ENCODE measurements around the gene GOT1. TPM values are rescaled to one million over a fixed set of nuclear protein-coding genes. Genes with fewer than 3 reads are reported as not detected.

Gene GOT1
- polyA plus RNA-seq, 1 donor from 2014 or later = 24.0 TPM

- no peak overlapping the region for H3K4me3 Mint-ChIP-seq
- peaks cover 0 to 3% (median 0%) of the 10 kb centered on the region in 3 donors for H3K4me1 Mint-ChIP-seq
- H3K36me3 Mint-ChIP-seq = no peaks in the 10 kb centered on the region
- H3K9me3 Mint-ChIP-seq = no peaks in the 10 kb centered on the region
- H3K27ac Mint-ChIP-seq = peak overlapping the region in 1 of 3 donors; percentile 7
- no peaks in the 10 kb centered on the region for H3K27me3 Mint-ChIP-seq
Observed at GRCh38 chr10:99394761-99395386, 35.5 kb downstream of the GOT1 start.

- no peaks in the 10 kb centered on the region for H3K27me3 Mint-ChIP-seq
- no peak overlapping the region for H3K4me3 Mint-ChIP-seq
- H3K4me1 Mint-ChIP-seq = peaks cover 0 to 3% (median 0%) of the 10 kb centered on the region in 3 donors
- H3K27ac Mint-ChIP-seq = no peak overlapping the region
- H3K36me3 Mint-ChIP-seq = no peaks in the 10 kb centered on the region
- H3K9me3 Mint-ChIP-seq = no peaks in the 10 kb centered on the region
Observed at GRCh38 chr10:99394256-99394655, 36.2 kb downstream of the GOT1 start.

- Mint-ChIP-seq H3K4me3 (no peak overlapping the region), H3K36me3 (no peaks in the 10 kb centered on the region), H3K4me1 (peaks cover 0 to 3% (median 0%) of the 10 kb centered on the region in 3 donors), H3K27ac (no peak overlapping the region), H3K9me3 (no peaks in the 10 kb centered on the region), H3K27me3 (peaks cover 2% of the 10 kb centered on the region)
Observed at GRCh38 chr10:99393683-99394082, 36.7 kb downstream of the GOT1 start.

- Mint-ChIP-seq H3K36me3 (no peaks in the 10 kb centered on the region), H3K27ac (no peak overlapping the region), H3K4me3 (no peak overlapping the region), H3K4me1 (peaks cover 0 to 3% (median 0%) of the 10 kb centered on the region in 3 donors), H3K9me3 (no peaks in the 10 kb centered on the region), H3K27me3 (peaks cover 2% of the 10 kb centered on the region)
Observed at GRCh38 chr10:99393036-99393435, 37.4 kb downstream of the GOT1 start.

- Mint-ChIP-seq H3K4me3 (no peak overlapping the region), H3K27me3 (peaks cover 2% of the 10 kb centered on the region), H3K36me3 (no peaks in the 10 kb centered on the region), H3K27ac (no peak overlapping the region), H3K9me3 (no peaks in the 10 kb centered on the region), H3K4me1 (peaks cover 0 to 3% (median 0%) of the 10 kb centered on the region in 3 donors)
Observed at GRCh38 chr10:99391346-99391745, 39.1 kb downstream of the GOT1 start.

- peaks cover 0 to 3% (median 0%) of the 10 kb centered on the region in 3 donors for H3K4me1 Mint-ChIP-seq
- H3K4me3 Mint-ChIP-seq = no peak overlapping the region
- H3K27me3 Mint-ChIP-seq = peaks cover 5% of the 10 kb centered on the region
- no peak overlapping the region for H3K27ac Mint-ChIP-seq
- H3K9me3 Mint-ChIP-seq = no peaks in the 10 kb centered on the region
- H3K36me3 Mint-ChIP-seq = no peaks in the 10 kb centered on the region
Observed at GRCh38 chr10:99389729-99390480, 40.5 kb downstream of the GOT1 start.

- H3K4me3 Mint-ChIP-seq = no peak overlapping the region
- peaks cover 0 to 2% (median 0%) of the 10 kb centered on the region in 3 donors for H3K4me1 Mint-ChIP-seq
- no peaks in the 10 kb centered on the region for H3K9me3 Mint-ChIP-seq
- peak overlapping the region in 1 of 3 donors; percentile 35 for H3K27ac Mint-ChIP-seq
- H3K27me3 Mint-ChIP-seq = peaks cover 7% of the 10 kb centered on the region
- H3K36me3 Mint-ChIP-seq = no peaks in the 10 kb centered on the region
Observed at GRCh38 chr10:99387541-99387940, 42.9 kb downstream of the GOT1 start.

GRCh38 chr10:99387071-99387470, 43.4 kb downstream of the GOT1 start:
- H3K4me3 Mint-ChIP-seq = no peak overlapping the region

GRCh38 chr10:99382176-99382575, 48.2 kb downstream of the GOT1 start:
- H3K36me3 Mint-ChIP-seq = no peaks in the 10 kb centered on the region
- peak overlapping the region in 1 of 3 donors; percentile 19 for H3K27ac Mint-ChIP-seq
- no peaks in the 10 kb centered on the region for H3K9me3 Mint-ChIP-seq
- H3K27me3 Mint-ChIP-seq = peaks cover 6% of the 10 kb centered on the region
- no peak overlapping the region for H3K4me3 Mint-ChIP-seq
- H3K4me1 Mint-ChIP-seq = no peaks in the 10 kb centered on the region

More at GRCh38 chr10:99387071-99387470, 43.4 kb downstream of the GOT1 start:
- Mint-ChIP-seq H3K4me1 (no peaks in the 10 kb centered on the region), H3K9me3 (no peaks in the 10 kb centered on the region), H3K27me3 (peaks cover 7% of the 10 kb centered on the region), H3K27ac (no peak overlapping the region), H3K36me3 (no peaks in the 10 kb centered on the region)

- Mint-ChIP-seq H3K4me1 (peaks cover 3 to 9% (median 9%) of the 10 kb centered on the region in 3 donors), H3K36me3 (no peaks in the 10 kb centered on the region), H3K4me3 (no peak overlapping the region), H3K27ac (no peak overlapping the region), H3K27me3 (peaks cover 5% of the 10 kb centered on the region), H3K9me3 (no peaks in the 10 kb centered on the region)
Observed at GRCh38 chr10:99375426-99375825, 55.0 kb downstream of the GOT1 start.

GRCh38 chr10:99374972-99375371, 55.5 kb downstream of the GOT1 start:
- H3K9me3 Mint-ChIP-seq = no peaks in the 10 kb centered on the region
- no peak overlapping the region for H3K4me3 Mint-ChIP-seq
- peaks cover 3 to 9% (median 9%) of the 10 kb centered on the region in 3 donors for H3K4me1 Mint-ChIP-seq
- peaks cover 7% of the 10 kb centered on the region for H3K27me3 Mint-ChIP-seq
- no peaks in the 10 kb centered on the region for H3K36me3 Mint-ChIP-seq
- no peak overlapping the region for H3K27ac Mint-ChIP-seq

GRCh38 chr10:99374526-99374925, 55.9 kb downstream of the GOT1 start:
- Mint-ChIP-seq H3K4me3 (no peak overlapping the region), H3K9me3 (no peaks in the 10 kb centered on the region), H3K36me3 (no peaks in the 10 kb centered on the region), H3K27me3 (peaks cover 8% of the 10 kb centered on the region), H3K4me1 (peaks cover 3 to 9% (median 9%) of the 10 kb centered on the region in 3 donors), H3K27ac (no peak overlapping the region)

GRCh38 chr10:99372546-99373271, 57.7 kb downstream of the GOT1 start:
- H3K27me3 Mint-ChIP-seq = peaks cover 21% of the 10 kb centered on the region
- no peaks in the 10 kb centered on the region for H3K9me3 Mint-ChIP-seq
- no peaks in the 10 kb centered on the region for H3K36me3 Mint-ChIP-seq
- peaks cover 3 to 9% (median 9%) of the 10 kb centered on the region in 3 donors for H3K4me1 Mint-ChIP-seq
- H3K27ac Mint-ChIP-seq = peak overlapping the region in 1 of 3 donors; percentile 33
- H3K4me3 Mint-ChIP-seq = no peak overlapping the region

GRCh38 chr10:99370993-99371392, 59.4 kb downstream of the GOT1 start:
- Mint-ChIP-seq H3K27me3 (peaks cover 26% of the 10 kb centered on the region), H3K4me1 (peaks cover 3 to 9% (median 9%) of the 10 kb centered on the region in 3 donors), H3K4me3 (peak overlapping the region in 1 of 4 donors; percentile 84)

GRCh38 chr10:99369551-99369950, 60.9 kb downstream of the GOT1 start:
- Mint-ChIP-seq H3K9me3 (no peaks in the 10 kb centered on the region), H3K4me1 (peaks cover 3 to 9% (median 9%) of the 10 kb centered on the region in 3 donors), H3K27me3 (peaks cover 31% of the 10 kb centered on the region), H3K27ac (no peak overlapping the region), H3K36me3 (no peaks in the 10 kb centered on the region), H3K4me3 (no peak overlapping the region)

More at GRCh38 chr10:99370993-99371392, 59.4 kb downstream of the GOT1 start:
- Mint-ChIP-seq H3K9me3 (no peaks in the 10 kb centered on the region), H3K27ac (no peak overlapping the region), H3K36me3 (no peaks in the 10 kb centered on the region)

Data from IgD-negative memory B cell (primary cell).